CD8-positive, alpha-beta memory T cell (primary cell): Measurements from ENCODE around the gene TAF1B. TPM values are rescaled to one million over a fixed set of nuclear protein-coding genes. Genes with fewer than 3 reads are reported as not detected.

Source experiments
- CTCF ChIA-PET: fragments of 350-600 bp; sonication (Branson Sonifier 250); formaldehyde crosslinking; loops from one replicate; lab custom pipeline; 2021; ENCODE audit warnings: antibody characterized with exemption; lab: Charles Lee
- POLR2A ChIA-PET: fragments of 350-600 bp; sonication (Branson Sonifier 250); formaldehyde crosslinking; loops from one replicate; lab custom pipeline; 2021; ENCODE audit warnings: antibody characterized with exemption; lab: Charles Lee
- DNase-seq, 5 donors: peaks; one replicate each; pipeline versions ENCODE4 v3.0.0 to v3.0.0-alpha.2; 2020 to 2022; ENCODE audit warnings: mixed read lengths in 1 of 5
- H3K27ac ChIP-seq: one replicate; pipeline ENCODE4 v1.7.0; 2013; ENCODE audit warnings: low read depth, mild to moderate bottlenecking, low read length, moderate library complexity
- H3K27me3 ChIP-seq: 2 replicates; pipeline ENCODE4 v1.7.0; 2013; ENCODE audit warnings: low read length, mild to moderate bottlenecking; ENCODE audit not compliant: insufficient read depth, poor library complexity, severe bottlenecking
- H3K36me3 ChIP-seq: 2 replicates; pipeline ENCODE4 v1.7.0; 2013; ENCODE audit warnings: mild to moderate bottlenecking, low read length, moderate library complexity; ENCODE audit not compliant: insufficient read depth
- H3K4me1 ChIP-seq: 2 replicates; pipeline ENCODE4 v1.7.0; 2013; ENCODE audit warnings: mild to moderate bottlenecking, low read length, moderate library complexity; ENCODE audit not compliant: insufficient read depth
- H3K4me3 ChIP-seq: 2 replicates; pipeline ENCODE4 v1.7.0; 2013; ENCODE audit warnings: mild to moderate bottlenecking, low read length
- H3K9me3 ChIP-seq: 2 replicates; pipeline ENCODE4 v1.7.0; 2013; ENCODE audit warnings: mild to moderate bottlenecking, low read length
- H3K27ac Mint-ChIP-seq, 8 donors: one replicate each; pipeline ENCODE4 v1.8.0; 2020 to 2021; ENCODE audit warnings: mixed read lengths in 8 of 8, mild to moderate bottlenecking in 6 of 8, inconsistent platforms in 3 of 8, moderate library complexity in 3 of 8
- H3K27me3 Mint-ChIP-seq, 2 donors: one replicate each; pipeline ENCODE4 v1.8.0; 2020 to 2021; ENCODE audit warnings: mixed read lengths in 2 of 2, mild to moderate bottlenecking in 1 of 2, moderate library complexity in 1 of 2
- H3K36me3 Mint-ChIP-seq, 3 donors: one replicate each; pipeline ENCODE4 v1.8.0; 2020 to 2021; ENCODE audit warnings: mixed read lengths in 3 of 3, inconsistent platforms in 1 of 3, mild to moderate bottlenecking in 1 of 3
- H3K4me1 Mint-ChIP-seq, 3 donors: one replicate each; pipeline ENCODE4 v1.8.0; 2020 to 2021; ENCODE audit warnings: mixed read lengths in 3 of 3, inconsistent platforms in 1 of 3, mild to moderate bottlenecking in 1 of 3
- H3K4me3 Mint-ChIP-seq, 7 donors: one replicate each; pipeline ENCODE4 v1.8.0; 2020 to 2021; ENCODE audit warnings: mixed read lengths in 7 of 7, mild to moderate bottlenecking in 6 of 7, moderate library complexity in 4 of 7, inconsistent platforms in 2 of 7
- H3K9me3 Mint-ChIP-seq, 5 donors: one replicate each; pipeline ENCODE4 v1.8.0; 2020 to 2022; ENCODE audit warnings: mixed read lengths in 5 of 5, mild to moderate bottlenecking in 3 of 5, moderate library complexity in 2 of 5, inconsistent platforms in 1 of 5
- polyA plus RNA-seq: library from polyadenylated mRNA; unstranded; fragments of 300-500 nt; fragmentation: Illumina TruSeq; gene quantifications from one replicate; pipeline ENCODE4 v1.2.3, GENCODE V29; 2021
- total RNA-seq, 2 experiments: library from RNA; stranded (reverse); gene quantifications; one replicate each; pipeline ENCODE4 v1.2.3, GENCODE V29; 2021

The TAF1B gene
- total and polyA plus RNA-seq, 3 experiments from 2014 or later: 19.1 to 24.3 (median 20.6) TPM

DNA sequence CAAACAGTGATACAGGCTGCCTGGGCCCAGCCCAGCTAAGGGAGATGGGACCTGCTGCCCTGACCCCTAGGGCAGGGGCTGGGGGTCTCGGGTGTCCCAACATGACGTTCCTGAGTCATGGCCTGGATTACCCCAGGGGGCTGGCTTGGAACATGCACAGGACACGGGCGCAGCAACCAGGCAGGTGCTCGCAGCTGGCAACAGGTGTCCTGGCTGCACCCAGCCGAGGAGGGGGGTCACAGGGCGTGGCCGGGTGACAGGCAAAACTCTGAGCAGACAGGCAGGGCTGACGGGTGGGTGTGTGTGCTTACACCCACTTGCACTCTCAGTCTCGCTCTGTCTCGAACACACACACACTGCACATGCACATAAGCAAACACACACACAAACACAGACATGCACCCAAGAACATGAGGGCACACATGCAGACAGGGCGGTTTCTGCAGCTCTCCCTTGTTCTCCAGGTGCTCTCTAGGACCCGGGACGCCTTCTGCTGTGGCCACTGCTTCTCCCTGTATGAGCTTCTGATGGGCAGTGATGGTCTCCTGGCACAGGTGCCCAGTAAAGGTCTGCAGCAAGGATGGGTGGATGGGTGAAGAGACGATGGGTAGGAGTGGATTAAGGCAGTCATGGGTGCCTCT lies 33.7 kb upstream of the TAF1B start:
- Histone ChIP-seq H3K27me3 (no peaks in the 10 kb centered on the region), H3K36me3 (no peaks in the 10 kb centered on the region), H3K9me3 (no peaks in the 10 kb centered on the region), H3K4me3 (no peak overlapping the region), H3K27ac (no peak overlapping the region), H3K4me1 (peaks cover 7% of the 10 kb centered on the region)
- ChIA-PET POLR2A (no interaction called here), CTCF (interaction anchor here (1.0 kb wide), 1 partner anchor 263 kb away, joined by 3 read pairs; no protein-coding TSS in a partner anchor)
- Mint-ChIP-seq H3K4me1 (peaks cover 4 to 10% (median 5%) of the 10 kb centered on the region in 3 donors), H3K27ac (no peak overlapping the region), H3K27me3 (peaks cover 2 to 9% of the 10 kb centered on the region in 2 donors), H3K4me3 (no peak overlapping the region), H3K36me3 (no peaks in the 10 kb centered on the region), H3K9me3 (no peaks in the 10 kb centered on the region)
- no peak for DNase-seq

DNA sequence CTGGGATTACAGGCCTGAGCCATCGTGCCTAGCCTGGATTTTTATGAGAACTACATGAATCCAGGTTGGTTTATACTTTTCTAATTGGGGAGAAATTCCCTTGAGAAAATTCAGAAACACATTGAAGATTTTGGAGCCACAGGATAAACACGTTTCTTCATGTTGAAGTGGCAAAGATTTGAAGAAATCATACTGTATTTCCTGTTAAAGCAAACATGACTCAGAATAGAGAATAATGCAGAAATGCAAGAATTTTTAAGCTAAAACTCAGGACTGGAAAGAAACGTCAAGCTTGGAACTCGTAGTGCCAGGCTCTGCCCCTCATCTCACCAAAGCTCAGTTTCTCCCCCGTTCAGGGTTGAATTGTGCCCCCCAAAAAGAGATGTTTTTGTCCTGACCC lies 32.1 kb upstream of the TAF1B start:
- no peak overlapping the region for H3K27ac ChIP-seq
- no peaks in the 10 kb centered on the region for H3K9me3 ChIP-seq
- no peaks in the 10 kb centered on the region for H3K36me3 ChIP-seq
- H3K27ac Mint-ChIP-seq: no peak overlapping the region
- H3K27me3 Mint-ChIP-seq: peaks cover 2 to 9% of the 10 kb centered on the region in 2 donors
- H3K9me3 Mint-ChIP-seq: no peaks in the 10 kb centered on the region
- peaks cover 4 to 10% (median 9%) of the 10 kb centered on the region in 3 donors for H3K4me1 Mint-ChIP-seq
- no peak for DNase-seq
- ChIA-PET CTCF (interaction anchor here (5.2 to 7.0 kb wide), 2 partner anchors 11 to 236 kb away, joined by 30 to 58 read pairs; no protein-coding TSS in a partner anchor), POLR2A (no interaction called here)
- no peaks in the 10 kb centered on the region for H3K27me3 ChIP-seq
- no peak overlapping the region for H3K4me3 ChIP-seq
- no peak overlapping the region for H3K4me3 Mint-ChIP-seq
- H3K36me3 Mint-ChIP-seq: no peaks in the 10 kb centered on the region
- peaks cover 7% of the 10 kb centered on the region for H3K4me1 ChIP-seq

DNA sequence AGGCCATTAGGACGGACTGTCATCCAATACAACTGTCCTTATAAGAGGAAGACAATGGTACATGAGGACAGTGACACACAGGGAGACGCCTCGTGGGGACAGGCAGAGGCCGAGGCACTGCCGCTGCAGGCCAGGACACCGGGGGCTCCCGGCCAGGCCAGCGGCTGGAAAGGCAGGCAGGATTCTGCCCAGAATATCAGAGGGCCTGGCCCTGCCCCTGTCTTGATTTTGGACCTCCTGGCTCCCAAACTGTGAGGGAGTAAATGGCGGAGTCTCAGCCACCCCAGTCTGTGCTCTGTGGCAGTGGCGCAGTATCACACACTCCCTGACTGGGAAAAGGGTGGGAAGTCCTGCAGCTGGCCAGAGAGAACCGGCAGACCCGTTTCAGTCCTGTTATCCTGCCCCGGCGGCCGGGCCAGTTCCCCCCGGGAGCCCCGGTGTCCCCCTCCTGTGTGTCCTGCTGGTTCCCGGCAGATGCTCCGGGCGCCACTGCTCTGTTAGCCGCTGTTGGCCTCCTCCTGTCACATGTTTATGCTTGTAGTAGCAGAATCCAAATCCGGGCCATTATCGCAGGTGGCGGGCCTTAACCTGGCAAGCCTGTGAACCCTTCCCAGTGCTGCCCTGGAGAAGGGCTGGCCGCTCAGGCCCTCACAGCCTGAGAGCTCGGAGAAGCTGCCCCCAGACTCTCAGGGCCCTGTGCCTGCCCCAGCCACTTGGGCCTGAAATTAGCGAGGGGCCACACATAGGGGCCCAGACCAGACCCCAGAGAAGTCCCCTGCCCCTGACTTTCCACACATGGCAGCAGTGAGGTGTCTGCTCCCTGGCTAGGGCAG lies 31.4 kb upstream of the TAF1B start:
- no peak overlapping the region for H3K27ac ChIP-seq
- ChIA-PET CTCF (interaction anchor here (1.0 to 7.0 kb wide), 5 partner anchors 9 to 256 kb away, joined by 3 to 58 read pairs (median 4); partner anchors contain the start of gene ADAM17), POLR2A (no interaction called here)
- no peaks in the 10 kb centered on the region for H3K27me3 ChIP-seq
- Mint-ChIP-seq H3K36me3 (no peaks in the 10 kb centered on the region), H3K27ac (no peak overlapping the region), H3K27me3 (peaks cover 2 to 9% of the 10 kb centered on the region in 2 donors), H3K4me1 (peaks cover 4 to 10% (median 10%) of the 10 kb centered on the region in 3 donors), H3K4me3 (no peak overlapping the region), H3K9me3 (no peaks in the 10 kb centered on the region)
- no peak for DNase-seq
- H3K4me1 ChIP-seq: peaks cover 7% of the 10 kb centered on the region
- no peak overlapping the region for H3K4me3 ChIP-seq
- H3K36me3 ChIP-seq: no peaks in the 10 kb centered on the region
- H3K9me3 ChIP-seq: no peaks in the 10 kb centered on the region

DNA sequence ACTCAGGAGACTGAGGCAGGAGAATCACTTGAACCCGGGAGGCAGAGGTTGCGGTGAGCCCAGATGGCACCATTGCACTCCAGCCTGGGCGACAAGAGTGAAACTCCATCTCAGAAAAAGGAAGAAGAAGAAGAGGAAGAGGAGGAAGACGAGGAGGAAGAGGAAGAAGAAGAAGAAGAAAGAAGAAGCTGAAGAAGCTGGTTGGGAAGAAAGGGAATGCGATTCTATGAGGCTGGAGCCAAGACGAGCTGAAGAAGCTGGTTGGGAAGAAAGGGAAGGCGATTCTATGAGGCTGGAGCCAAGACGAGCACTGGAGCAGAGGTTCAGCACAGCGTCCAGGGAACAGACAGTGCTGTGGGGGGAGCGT lies 30.3 kb upstream of the TAF1B start:
- Mint-ChIP-seq H3K36me3 (no peaks in the 10 kb centered on the region), H3K4me3 (no peak overlapping the region), H3K9me3 (no peaks in the 10 kb centered on the region), H3K27me3 (peaks cover 4 to 9% of the 10 kb centered on the region in 2 donors), H3K4me1 (peaks cover 4 to 10% (median 10%) of the 10 kb centered on the region in 3 donors), H3K27ac (no peak overlapping the region)
- ChIA-PET CTCF (interaction anchor here (0.6 to 7.0 kb wide), 20 partner anchors 8 to 623 kb away, joined by 3 to 58 read pairs (median 3); partner anchors contain the start of gene ADAM17), POLR2A (interaction anchor here (1.7 kb wide), 1 partner anchor 236 kb away, joined by 7 read pairs; no protein-coding TSS in a partner anchor)
- no peaks in the 10 kb centered on the region for H3K36me3 ChIP-seq
- no peaks in the 10 kb centered on the region for H3K27me3 ChIP-seq
- no peak for DNase-seq
- H3K9me3 ChIP-seq: no peaks in the 10 kb centered on the region
- H3K4me1 ChIP-seq: peaks cover 7% of the 10 kb centered on the region
- H3K4me3 ChIP-seq: no peak overlapping the region
- no peak overlapping the region for H3K27ac ChIP-seq

DNA sequence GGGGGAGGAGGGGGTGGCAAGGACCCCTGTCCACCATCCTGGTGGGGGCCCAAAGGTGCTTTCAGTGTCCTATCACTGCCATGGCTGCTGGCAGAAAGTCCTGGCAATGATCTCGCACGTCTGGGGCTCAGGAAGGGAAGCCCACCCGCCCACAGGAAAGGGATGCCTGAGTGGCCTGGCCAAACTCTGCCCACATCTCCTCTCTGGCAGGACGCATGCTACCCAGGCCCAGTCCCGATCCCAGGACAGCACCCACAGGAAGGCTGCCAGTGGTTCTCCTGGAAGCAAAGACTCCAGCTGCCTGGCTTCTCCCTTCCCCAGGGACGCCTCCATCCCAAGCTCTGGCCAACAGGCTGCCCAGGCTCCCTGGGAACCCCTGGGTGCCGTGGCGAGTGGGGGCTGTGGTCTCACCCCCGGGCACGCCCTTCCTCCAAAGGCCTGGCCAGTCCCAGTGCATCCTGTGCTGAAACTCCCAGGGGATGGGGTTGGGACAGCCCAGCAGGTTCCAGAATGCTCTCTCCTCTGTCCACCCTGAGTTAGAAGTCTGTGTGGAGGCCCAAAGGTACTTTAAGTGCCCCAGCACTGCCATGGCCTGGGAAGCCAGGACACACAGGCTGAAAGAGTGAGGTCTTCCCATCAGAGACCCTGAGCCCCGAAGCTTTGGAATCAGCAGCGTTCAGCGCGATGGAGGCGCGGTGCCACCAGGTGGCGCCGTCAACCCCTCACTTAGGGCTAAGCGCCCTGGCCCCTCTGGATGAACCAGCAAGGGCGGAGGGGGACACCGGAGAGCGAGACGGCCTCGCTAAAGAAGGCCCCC lies 29.8 kb upstream of the TAF1B start:
- ChIA-PET POLR2A (interaction anchor here (1.2 to 1.7 kb wide), 2 partner anchors 30 to 235 kb away, joined by 4 to 7 read pairs; partner anchors contain the start of gene TAF1B), CTCF (interaction anchor here (0.6 to 7.0 kb wide), 32 partner anchors 9 to 622 kb away, joined by 3 to 58 read pairs (median 3); partner anchors contain the start of genes ADAM17 and TAF1B)
- H3K4me3 Mint-ChIP-seq: no peak overlapping the region
- no peaks in the 10 kb centered on the region for H3K36me3 Mint-ChIP-seq
- DNase-seq: peak; percentile 51 to 71 (median 57)
- Histone ChIP-seq H3K27me3 (no peaks in the 10 kb centered on the region), H3K4me1 (peaks cover 7% of the 10 kb centered on the region), H3K27ac (no peak overlapping the region), H3K36me3 (no peaks in the 10 kb centered on the region), H3K4me3 (no peak overlapping the region), H3K9me3 (no peaks in the 10 kb centered on the region)
- peaks cover 4 to 10% (median 10%) of the 10 kb centered on the region in 3 donors for H3K4me1 Mint-ChIP-seq
- H3K27ac Mint-ChIP-seq: peak overlapping the region in 3 of 8 donors; percentile 78 to 86 (median 81)
- no peaks in the 10 kb centered on the region for H3K9me3 Mint-ChIP-seq
- H3K27me3 Mint-ChIP-seq: peaks cover 4 to 9% of the 10 kb centered on the region in 2 donors

DNA sequence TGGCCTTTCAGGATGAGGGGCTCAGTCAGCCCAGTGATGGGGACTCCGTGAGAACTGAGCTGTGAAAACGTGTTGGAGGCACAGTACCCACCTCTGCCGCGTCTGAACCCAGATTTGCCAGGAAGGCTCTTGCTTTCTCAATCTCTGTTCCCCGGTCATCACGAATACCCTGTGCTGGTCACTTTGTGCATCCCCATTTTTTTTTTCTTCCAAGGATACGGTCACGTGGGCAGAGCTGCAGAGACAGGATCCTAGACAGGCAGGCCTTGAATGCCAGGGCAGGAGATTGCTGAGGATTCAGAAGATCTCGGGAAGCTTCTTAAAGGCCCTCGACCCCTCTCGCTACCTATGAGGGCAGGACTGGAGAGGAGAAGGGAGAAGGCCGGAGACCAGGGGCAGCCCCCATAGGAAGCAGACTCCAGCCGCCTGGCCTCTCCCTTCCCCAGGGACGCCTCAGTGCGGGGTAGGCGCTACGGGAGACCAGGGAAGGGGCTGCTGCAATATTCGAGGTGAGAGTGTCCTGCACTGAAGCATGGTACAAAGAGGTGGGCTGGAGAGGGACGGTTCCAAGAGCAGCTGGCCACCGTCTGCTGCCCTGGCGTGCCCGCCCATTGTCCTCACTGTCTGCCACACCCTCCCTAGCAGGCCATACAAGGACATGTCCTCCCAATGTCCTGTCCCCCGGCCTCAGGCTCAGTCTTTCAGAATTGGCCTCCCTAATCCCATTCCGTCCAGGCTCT lies 29.0 kb upstream of the TAF1B start:
- no peak for DNase-seq
- Histone ChIP-seq H3K36me3 (no peaks in the 10 kb centered on the region), H3K27me3 (no peaks in the 10 kb centered on the region), H3K9me3 (no peaks in the 10 kb centered on the region), H3K4me3 (no peak overlapping the region), H3K4me1 (peaks cover 7% of the 10 kb centered on the region), H3K27ac (no peak overlapping the region)
- Mint-ChIP-seq H3K27ac (peak overlapping the region in 2 of 8 donors; percentile 81 to 87), H3K4me3 (no peak overlapping the region), H3K27me3 (peaks cover 4 to 9% of the 10 kb centered on the region in 2 donors), H3K36me3 (no peaks in the 10 kb centered on the region), H3K9me3 (no peaks in the 10 kb centered on the region), H3K4me1 (peaks cover 4 to 10% (median 10%) of the 10 kb centered on the region in 3 donors)
- ChIA-PET CTCF (interaction anchor here (0.8 to 7.0 kb wide), 31 partner anchors 9 to 621 kb away, joined by 3 to 58 read pairs (median 3); partner anchors contain the start of genes ADAM17 and TAF1B), POLR2A (interaction anchor here (1.2 to 1.7 kb wide), 2 partner anchors 29 to 234 kb away, joined by 4 to 7 read pairs; partner anchors contain the start of gene TAF1B)

DNA sequence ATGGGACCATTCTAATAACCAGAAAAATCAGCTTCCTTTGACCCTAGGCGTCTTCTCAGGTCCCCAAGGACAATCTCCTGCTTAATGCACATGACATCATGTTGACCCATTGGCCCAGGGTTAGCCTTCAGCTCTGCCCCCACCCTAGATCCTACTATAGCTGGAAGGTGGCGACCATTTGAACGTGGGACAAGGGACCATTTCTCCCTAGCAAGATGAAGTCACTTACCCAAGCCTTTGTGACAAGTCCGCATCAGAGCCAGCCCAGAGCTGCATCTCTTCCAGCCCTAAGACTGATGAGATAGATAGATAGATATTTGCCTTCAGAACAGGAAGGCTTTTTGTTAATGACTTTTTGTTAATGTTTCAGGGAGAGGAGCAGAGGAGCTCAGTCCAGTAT lies 28.2 kb upstream of the TAF1B start:
- H3K4me3 ChIP-seq: no peak overlapping the region
- peaks cover 7% of the 10 kb centered on the region for H3K4me1 ChIP-seq
- no peaks in the 10 kb centered on the region for H3K9me3 Mint-ChIP-seq
- no peaks in the 10 kb centered on the region for H3K27me3 ChIP-seq
- no peak overlapping the region for H3K27ac Mint-ChIP-seq
- H3K27ac ChIP-seq: no peak overlapping the region
- H3K4me3 Mint-ChIP-seq: no peak overlapping the region
- H3K36me3 Mint-ChIP-seq: no peaks in the 10 kb centered on the region
- H3K4me1 Mint-ChIP-seq: peaks cover 4 to 10% (median 10%) of the 10 kb centered on the region in 3 donors
- H3K9me3 ChIP-seq: no peaks in the 10 kb centered on the region
- H3K27me3 Mint-ChIP-seq: peaks cover 4 to 6% of the 10 kb centered on the region in 2 donors
- no peak for DNase-seq
- POLR2A ChIA-PET: interaction anchor here (0.5 kb wide), 1 partner anchor 89 kb away, joined by 3 read pairs; no protein-coding TSS in a partner anchor
- CTCF ChIA-PET: interaction anchor here (1.2 to 7.0 kb wide), 9 partner anchors 9 to 282 kb away, joined by 3 to 58 read pairs (median 8); partner anchors contain the start of gene TAF1B
- no peaks in the 10 kb centered on the region for H3K36me3 ChIP-seq
